ENCODE measurements around the gene DSCAML1.

The DSCAML1 gene

DNA sequence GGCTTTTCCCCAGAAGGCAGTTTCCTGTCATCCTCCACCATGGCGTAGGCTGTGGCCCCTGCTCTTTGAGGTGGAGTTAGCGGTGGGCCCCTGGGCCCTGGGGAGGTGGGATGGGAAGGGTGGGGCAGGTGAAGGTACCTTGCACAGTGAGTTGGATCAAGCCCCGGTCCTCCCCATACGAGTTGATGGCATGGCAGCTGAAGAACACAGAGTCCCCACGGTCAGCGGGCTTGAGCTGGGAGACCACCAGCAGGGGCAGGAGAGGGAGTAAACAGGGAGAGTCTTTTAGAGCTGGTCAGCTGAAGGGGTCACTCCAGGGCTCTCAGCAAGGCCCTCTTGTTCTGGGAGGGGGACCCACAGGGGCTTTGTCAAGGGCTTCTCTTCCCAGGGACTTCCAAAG, 316.0 kb downstream of the DSCAML1 start:
- Histone ChIP-seq H2BK5ac (ENCODE audit: low read length) (no peak overlapping the region), H3K79me1 (ENCODE audit: low read depth, low read length) (no peaks in the 10 kb centered on the region), H3K9ac (ENCODE audit: low read depth, low read length, poor library complexity) (no peak overlapping the region), H4K91ac (ENCODE audit: low read depth, low read length, poor library complexity) (no peak overlapping the region), H2BK12ac (ENCODE audit: low read length) (peak overlapping the region; percentile 50), H2AK5ac (ENCODE audit: low read depth, low read length) (peak overlapping the region; percentile 73), H3K4me3 (ENCODE audit: low read length in 2 of 2) (no peak overlapping the region), H3K4me2 (ENCODE audit: insufficient read depth, low read length, poor library complexity, severe bottlenecking) (no peak overlapping the region), H3K4ac (ENCODE audit: low read length) (no peak overlapping the region), H3K9me3 (replicated peaks in 1 of 2; ENCODE audit: control insufficient read depth in 2 of 2, insufficient read depth in 1 of 2, low read depth in 1 of 2, low read length in 2 of 2) (peaks cover 0 to 2% of the 10 kb centered on the region in 2 donors), H4K8ac (ENCODE audit: low read depth, low read length) (no peak overlapping the region), H3K23ac (ENCODE audit: low read depth, low read length, poor library complexity) (no peak overlapping the region), H2BK15ac (ENCODE audit: low read length) (no peak overlapping the region), H3K27ac (replicated peaks; ENCODE audit: low read length) (no peak overlapping the region), H3K27me3 (ENCODE audit: control insufficient read depth in 3 of 3, insufficient read depth in 3 of 3, low read depth in 1 of 3, low read length in 3 of 3) (peaks cover 0 to 6% (median 0%) of the 10 kb centered on the region in 3 experiments), H2BK120ac (ENCODE audit: low read depth, low read length) (no peak overlapping the region), H3K36me3 (replicated peaks in 1 of 2; ENCODE audit: control insufficient read depth in 2 of 2, insufficient read depth in 2 of 2, low read length in 2 of 2) (no peaks in the 10 kb centered on the region), H3K18ac (ENCODE audit: low read length) (peak overlapping the region; percentile 90), H2AFZ (ENCODE audit: low read length) (no peak overlapping the region), H3K4me1 (ENCODE audit: control insufficient read depth in 2 of 2, insufficient read depth in 1 of 2, low read depth in 1 of 2, low read length in 2 of 2) (peaks cover 11 to 12% of the 10 kb centered on the region in 2 donors), H3K14ac (ENCODE audit: low read length) (no peak overlapping the region)
- no CpG with 5 or more reads among the region's 6 CpGs for WGBS, 2 donors (ENCODE audit: extremely low coverage in 2 of 2, insufficient read length in 2 of 2, insufficient replicate concordance in 1 of 2)
- no peak for DNase-seq (ENCODE audit: low spot score)

DNA sequence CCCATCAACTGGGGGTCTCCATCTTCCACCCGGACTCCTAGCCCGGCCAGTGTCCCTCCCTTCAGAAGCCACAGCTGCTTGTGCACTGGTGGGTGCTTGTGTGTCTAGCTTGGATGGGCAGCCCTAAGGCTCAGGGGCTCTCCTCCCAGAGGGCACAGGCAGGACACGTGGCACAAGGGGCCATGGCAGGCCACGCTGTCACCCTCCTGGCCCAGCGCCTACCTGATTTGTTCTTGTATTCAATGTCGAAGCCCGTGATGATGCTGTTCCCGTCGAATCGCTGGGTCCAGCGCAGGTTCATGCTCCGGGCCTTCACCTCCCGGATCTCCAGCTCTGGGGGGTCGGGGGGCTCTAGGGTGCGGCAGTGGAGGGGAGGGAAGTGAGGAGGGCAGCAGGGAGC, 316.8 kb downstream of the DSCAML1 start:
- no peaks in the 10 kb centered on the region for H3K79me1 ChIP-seq (ENCODE audit: low read depth, low read length)
- peak overlapping the region; percentile 12 for H2BK12ac ChIP-seq (ENCODE audit: low read length)
- no peak overlapping the region for H2AFZ ChIP-seq (ENCODE audit: low read length)
- H3K9ac ChIP-seq (ENCODE audit: low read depth, low read length, poor library complexity), result peak overlapping the region; percentile 12
- H2BK5ac ChIP-seq (ENCODE audit: low read length), result no peak overlapping the region
- H3K23ac ChIP-seq (ENCODE audit: low read depth, low read length, poor library complexity), result peak overlapping the region; percentile 20
- H3K18ac ChIP-seq (ENCODE audit: low read length), result peak overlapping the region; percentile 59
- H3K27me3 ChIP-seq (ENCODE audit: control insufficient read depth in 3 of 3, insufficient read depth in 3 of 3, low read depth in 1 of 3, low read length in 3 of 3), result peaks cover 0 to 7% (median 0%) of the 10 kb centered on the region in 3 experiments
- no peak overlapping the region for H3K4me3 ChIP-seq (ENCODE audit: low read length in 2 of 2)
- peaks cover 0 to 2% of the 10 kb centered on the region in 2 donors for H3K9me3 ChIP-seq (replicated peaks in 1 of 2; ENCODE audit: control insufficient read depth in 2 of 2, insufficient read depth in 1 of 2, low read depth in 1 of 2, low read length in 2 of 2)
- H3K27ac ChIP-seq (replicated peaks; ENCODE audit: low read length), result no peak overlapping the region
- no peak overlapping the region for H3K14ac ChIP-seq (ENCODE audit: low read length)
- H3K4ac ChIP-seq (ENCODE audit: low read length), result no peak overlapping the region
- H3K4me1 ChIP-seq (ENCODE audit: control insufficient read depth in 2 of 2, insufficient read depth in 1 of 2, low read depth in 1 of 2, low read length in 2 of 2), result peaks cover 11 to 12% of the 10 kb centered on the region in 2 donors
- H4K8ac ChIP-seq (ENCODE audit: low read depth, low read length), result no peak overlapping the region
- peak overlapping the region; percentile 27 for H2BK15ac ChIP-seq (ENCODE audit: low read length)
- H2AK5ac ChIP-seq (ENCODE audit: low read depth, low read length), result peak overlapping the region; percentile 73
- H4K91ac ChIP-seq (ENCODE audit: low read depth, low read length, poor library complexity), result no peak overlapping the region
- H3K36me3 ChIP-seq (replicated peaks in 1 of 2; ENCODE audit: control insufficient read depth in 2 of 2, insufficient read depth in 2 of 2, low read length in 2 of 2), result no peaks in the 10 kb centered on the region
- H2BK120ac ChIP-seq (ENCODE audit: low read depth, low read length), result no peak overlapping the region
- no peak overlapping the region for H3K4me2 ChIP-seq (ENCODE audit: insufficient read depth, low read length, poor library complexity, severe bottlenecking)
- DNase-seq (ENCODE audit: low spot score), result no peak
- WGBS, 2 donors (ENCODE audit: extremely low coverage in 2 of 2, insufficient read length in 2 of 2, insufficient replicate concordance in 1 of 2), result no CpG with 5 or more reads among the region's 15 CpGs

DNA sequence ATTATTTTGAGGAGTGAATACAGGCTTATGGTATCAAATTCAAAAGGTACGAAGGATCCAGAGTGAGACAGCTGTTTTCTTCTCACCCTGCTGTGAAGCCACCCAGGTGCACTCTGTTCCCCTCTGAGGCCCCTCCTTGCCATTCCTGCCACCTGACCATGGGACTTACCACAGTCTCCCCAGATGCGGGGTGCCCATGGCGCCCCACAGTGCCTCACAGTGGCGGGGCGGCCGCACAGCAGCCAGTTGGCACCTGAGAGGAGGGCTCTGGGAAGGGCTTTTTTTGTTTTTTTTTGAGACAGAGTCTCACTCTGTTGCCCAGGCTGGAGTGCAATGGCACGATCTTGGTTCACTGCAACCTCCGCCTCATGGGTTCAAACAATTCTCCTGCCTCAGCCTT, 317.6 kb downstream of the DSCAML1 start:
- Histone ChIP-seq H3K4ac (ENCODE audit: low read length) (no peak overlapping the region), H2BK12ac (ENCODE audit: low read length) (no peak overlapping the region), H3K4me1 (ENCODE audit: control insufficient read depth in 2 of 2, insufficient read depth in 1 of 2, low read depth in 1 of 2, low read length in 2 of 2) (peaks cover 9 to 12% of the 10 kb centered on the region in 2 donors), H3K9me3 (replicated peaks in 1 of 2; ENCODE audit: control insufficient read depth in 2 of 2, insufficient read depth in 1 of 2, low read depth in 1 of 2, low read length in 2 of 2) (peaks cover 0 to 2% of the 10 kb centered on the region in 2 donors), H3K18ac (ENCODE audit: low read length) (no peak overlapping the region), H3K23ac (ENCODE audit: low read depth, low read length, poor library complexity) (no peak overlapping the region), H4K91ac (ENCODE audit: low read depth, low read length, poor library complexity) (no peak overlapping the region), H3K79me1 (ENCODE audit: low read depth, low read length) (no peaks in the 10 kb centered on the region), H3K27me3 (ENCODE audit: control insufficient read depth in 3 of 3, insufficient read depth in 3 of 3, low read depth in 1 of 3, low read length in 3 of 3) (peaks cover 0 to 5% (median 0%) of the 10 kb centered on the region in 3 experiments), H2BK120ac (ENCODE audit: low read depth, low read length) (no peak overlapping the region), H3K4me2 (ENCODE audit: insufficient read depth, low read length, poor library complexity, severe bottlenecking) (no peak overlapping the region), H2BK5ac (ENCODE audit: low read length) (no peak overlapping the region), H3K9ac (ENCODE audit: low read depth, low read length, poor library complexity) (no peak overlapping the region), H4K8ac (ENCODE audit: low read depth, low read length) (no peak overlapping the region), H2AK5ac (ENCODE audit: low read depth, low read length) (no peak overlapping the region), H2BK15ac (ENCODE audit: low read length) (no peak overlapping the region), H2AFZ (ENCODE audit: low read length) (no peak overlapping the region), H3K14ac (ENCODE audit: low read length) (no peak overlapping the region), H3K36me3 (replicated peaks in 1 of 2; ENCODE audit: control insufficient read depth in 2 of 2, insufficient read depth in 2 of 2, low read length in 2 of 2) (no peaks in the 10 kb centered on the region), H3K27ac (replicated peaks; ENCODE audit: low read length) (no peak overlapping the region), H3K4me3 (ENCODE audit: low read length in 2 of 2) (no peak overlapping the region)
- WGBS, 2 donors (ENCODE audit: extremely low coverage in 2 of 2, insufficient read length in 2 of 2, insufficient replicate concordance in 1 of 2), result no CpG with 5 or more reads among the region's 8 CpGs
- no peak for DNase-seq (ENCODE audit: low spot score)

DNA sequence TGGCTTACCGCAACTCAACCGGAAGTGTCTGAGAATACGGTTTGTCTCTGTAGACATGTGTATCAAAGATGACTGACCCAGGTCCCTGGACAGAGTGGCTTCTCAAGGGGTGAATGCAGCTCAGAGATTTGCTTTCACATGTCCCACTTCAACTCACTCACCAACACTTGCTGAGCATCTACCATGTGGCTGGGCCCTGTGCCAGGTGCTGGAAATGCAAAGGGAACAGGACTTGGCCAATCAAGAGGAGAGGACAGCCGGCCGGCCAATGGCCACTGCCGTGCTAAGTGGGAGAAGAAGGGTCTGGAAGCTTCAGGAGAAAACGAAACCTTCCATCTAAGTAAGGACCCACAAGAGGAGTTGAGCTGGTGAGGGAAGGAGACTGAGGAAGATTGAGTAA, 318.1 kb downstream of the DSCAML1 start:
- Histone ChIP-seq H3K23ac (ENCODE audit: low read depth, low read length, poor library complexity) (no peak overlapping the region), H3K4me1 (ENCODE audit: control insufficient read depth in 2 of 2, insufficient read depth in 1 of 2, low read depth in 1 of 2, low read length in 2 of 2) (peaks cover 5 to 12% of the 10 kb centered on the region in 2 donors), H3K4me2 (ENCODE audit: insufficient read depth, low read length, poor library complexity, severe bottlenecking) (no peak overlapping the region), H3K36me3 (replicated peaks in 1 of 2; ENCODE audit: control insufficient read depth in 2 of 2, insufficient read depth in 2 of 2, low read length in 2 of 2) (no peaks in the 10 kb centered on the region), H4K8ac (ENCODE audit: low read depth, low read length) (no peak overlapping the region), H3K79me1 (ENCODE audit: low read depth, low read length) (no peaks in the 10 kb centered on the region), H3K4ac (ENCODE audit: low read length) (no peak overlapping the region), H2BK15ac (ENCODE audit: low read length) (no peak overlapping the region), H3K18ac (ENCODE audit: low read length) (no peak overlapping the region), H2AFZ (ENCODE audit: low read length) (no peak overlapping the region), H3K27ac (replicated peaks; ENCODE audit: low read length) (no peak overlapping the region), H2BK120ac (ENCODE audit: low read depth, low read length) (no peak overlapping the region), H3K4me3 (ENCODE audit: low read length in 2 of 2) (no peak overlapping the region), H2AK5ac (ENCODE audit: low read depth, low read length) (no peak overlapping the region), H3K14ac (ENCODE audit: low read length) (no peak overlapping the region), H2BK12ac (ENCODE audit: low read length) (no peak overlapping the region), H3K27me3 (ENCODE audit: control insufficient read depth in 3 of 3, insufficient read depth in 3 of 3, low read depth in 1 of 3, low read length in 3 of 3) (peaks cover 0 to 9% (median 0%) of the 10 kb centered on the region in 3 experiments), H3K9me3 (replicated peaks in 1 of 2; ENCODE audit: control insufficient read depth in 2 of 2, insufficient read depth in 1 of 2, low read depth in 1 of 2, low read length in 2 of 2) (peaks cover 0 to 2% of the 10 kb centered on the region in 2 donors), H4K91ac (ENCODE audit: low read depth, low read length, poor library complexity) (no peak overlapping the region), H3K9ac (ENCODE audit: low read depth, low read length, poor library complexity) (no peak overlapping the region), H2BK5ac (ENCODE audit: low read length) (no peak overlapping the region)
- WGBS, 2 donors (ENCODE audit: extremely low coverage in 2 of 2, insufficient read length in 2 of 2, insufficient replicate concordance in 1 of 2), result no CpG with 5 or more reads among the region's 7 CpGs
- no peak for DNase-seq (ENCODE audit: low spot score)
